K562 (cell line): ENCODE results near the gene IRAK3. TPM values are rescaled to one million over a fixed set of nuclear protein-coding genes. Genes with fewer than 3 reads are reported as not detected.

ENCODE experiments used
- ATAC-seq: fragments of 200-7000 bp; cut with Tn5 transposase; 3 replicates; pipeline ENCODE4 v1.9.1; 2020; ENCODE audit warnings: moderate library complexity
- BruUV-seq: library from RNA; stranded (reverse); fragments of 400-500 nt; replicated peaks from 2 replicates; lab custom pipeline; 2021; lab: Mats Ljungman, UMichigan
- CTCF ChIA-PET: fragments of 300-600 bp; formaldehyde crosslinking; extraction: SDS; loops from one replicate; lab custom pipeline; 2021; ENCODE audit warnings: low intra/inter-chr PET ratio; lab: Yijun Ruan, JAX
- POLR2A ChIA-PET: fragments of 300-600, 350-650 bp; sonication (Branson Sonifier 250); formaldehyde crosslinking; extraction: SDS; loops from one replicate; lab custom pipeline; 2021; ENCODE audit warnings: antibody characterized with exemption, inconsistent platforms; lab: Yijun Ruan, JAX
- DNase-seq, 4 experiments: peaks; one replicate each; pipeline versions ENCODE4 v3.0.0 to v3.0.0-alpha.2; 2011 to 2018; ENCODE audit warnings: low spot score in 3 of 4, mixed read lengths in 3 of 4; ENCODE audit errors: extremely low read depth in 1 of 4
- FAIRE-seq: peaks from 2 replicates; lab custom pipeline; 2011; peaks lifted over from hg19 to GRCh38; lab: Jason Lieb, UNC
- H2AFZ ChIP-seq: 2 replicates; pipeline ENCODE4 v1.6.0; 2011; ENCODE audit warnings: low read depth, low read length, control low read depth, inconsistent platforms
- H3K27ac ChIP-seq: fragments of 200-600 bp; 3 replicates; pipeline ENCODE4 v1.8.0; 2011; ENCODE audit warnings: low read depth, mild to moderate bottlenecking, control low read depth, inconsistent platforms, low read length, moderate library complexity, mixed read lengths; ENCODE audit errors: extremely low read depth
- H3K27me3 ChIP-seq, 2 experiments: fragments of 300-600 bp in 1 of 2; 2 replicates in 1 of 2; 3 replicates in 1 of 2; pipeline versions ENCODE4 v1.6.0 to v1.8.0; 2011; ENCODE audit warnings: inconsistent platforms in 2 of 2, low read length in 2 of 2, mild to moderate bottlenecking in 1 of 2, mixed read lengths in 1 of 2, moderate library complexity in 1 of 2; ENCODE audit not compliant: control insufficient read depth in 2 of 2, insufficient read depth in 2 of 2
- H3K36me3 ChIP-seq: fragments of 300-600 bp; 3 replicates; pipeline ENCODE4 v1.8.0; 2011; ENCODE audit warnings: mild to moderate bottlenecking, low read length, inconsistent platforms; ENCODE audit not compliant: control insufficient read depth, insufficient read depth
- H3K4me1 ChIP-seq, 2 experiments: fragments of 200-600 bp in 1 of 2; replicated peaks in 1 of 2; 2 replicates in 1 of 2; 3 replicates in 1 of 2; pipeline versions ENCODE4 v1.5.1 to v1.8.0; 2011; ENCODE audit warnings: inconsistent platforms in 2 of 2, low read length in 2 of 2, mild to moderate bottlenecking in 1 of 2, mixed read lengths in 1 of 2, moderate library complexity in 1 of 2; ENCODE audit not compliant: control insufficient read depth in 2 of 2, insufficient read depth in 2 of 2
- H3K4me2 ChIP-seq: 2 replicates; pipeline ENCODE4 v1.6.1; 2011; ENCODE audit warnings: low read length, control low read depth, inconsistent platforms, mixed read lengths; ENCODE audit not compliant: insufficient read depth
- H3K4me3 ChIP-seq: fragments of 200-600 bp; sonication (generic), shearing (Covaris generic); 2 replicates; pipeline ENCODE4 v1.5.1; 2016; ENCODE audit warnings: control low read depth, inconsistent platforms
- H3K79me2 ChIP-seq: fragments of 200-600 bp; 3 replicates; pipeline ENCODE4 v1.8.0; 2011; ENCODE audit warnings: low read length, inconsistent platforms; ENCODE audit not compliant: control insufficient read depth, insufficient read depth
- H3K9ac ChIP-seq, 2 experiments: 2 replicates each; pipeline versions ENCODE4 v1.6.0 to v1.6.1; 2011; ENCODE audit warnings: low read depth in 2 of 2, low read length in 2 of 2, control low read depth in 1 of 2, inconsistent platforms in 1 of 2, mild to moderate bottlenecking in 1 of 2, mixed read lengths in 1 of 2; ENCODE audit not compliant: insufficient read depth in 1 of 2
- H3K9me1 ChIP-seq: one replicate; pipeline ENCODE4 v1.6.0; 2011; ENCODE audit warnings: inconsistent platforms, mild to moderate bottlenecking, low read length, moderate library complexity; ENCODE audit not compliant: control insufficient read depth, insufficient read depth
- H3K9me3 ChIP-seq: replicated peaks from 2 replicates; pipeline ENCODE4 v1.5.1; 2011; ENCODE audit warnings: low read depth, low read length, inconsistent platforms; ENCODE audit not compliant: control insufficient read depth, insufficient read depth
- H4K20me1 ChIP-seq: replicated peaks from 2 replicates; pipeline ENCODE4 v1.6.1; 2011; ENCODE audit warnings: low read length, inconsistent platforms, mixed read lengths; ENCODE audit not compliant: control insufficient read depth, insufficient read depth
- ATF7 ChIP-seq: fragments of 450-650 bp; IDR thresholded peaks from 2 replicates; pipeline ENCODE4 v1.7.1; 2014; ENCODE audit warnings: mild to moderate bottlenecking, moderate library complexity
- CREB5 ChIP-seq: fragments of 250-450 bp; sonication (Bioruptor Pico); IDR thresholded peaks from 2 replicates; pipeline ENCODE4 v1.5.0; 2020; ENCODE audit warnings: mild to moderate bottlenecking
- CTBP1 ChIP-seq: fragments of 450-650 bp; IDR thresholded peaks from 2 replicates; pipeline ENCODE4 v1.6.1; 2016; ENCODE audit warnings: borderline replicate concordance
- NRF1 ChIP-seq, 2 experiments: fragments of 450-650 bp; IDR thresholded peaks in 1 of 2; conservative IDR thresholded peaks in 1 of 2; 2 replicates each; pipeline ENCODE4 v1.6.1; 2014; ENCODE audit warnings: mild to moderate bottlenecking in 2 of 2
- PHTF2 ChIP-seq: fragments of 250-450 bp; sonication (Bioruptor Pico); IDR thresholded peaks from 2 replicates; pipeline ENCODE4 v1.5.0; 2021; ENCODE audit warnings: mild to moderate bottlenecking
- SAFB2 ChIP-seq: fragments of 200-400 bp; formaldehyde crosslinking; IDR thresholded peaks from 2 replicates; pipeline ENCODE4 v1.6.1; 2018; ENCODE audit warnings: borderline replicate concordance, low read length, low read depth, moderate library complexity; ENCODE audit not compliant: severe bottlenecking
- WGBS: fragments of 100-300 bp; shearing (Covaris generic); methylation state at CpG from one replicate; pipeline ENCODE4 v1.1.6; 2016; ENCODE audit warnings: low coverage, mixed read lengths; ENCODE audit not compliant: insufficient coverage; ENCODE audit errors: missing lambda C conversion rate; 5-methylcytosine and 5-hydroxymethylcytosine counted together
- in situ Hi-C: fragments of 300-500 bp; cut with MboI; formaldehyde crosslinking; loops from 4 replicates; pipeline ENCODE4 v1.15.0; 2018; ENCODE audit warnings: inconsistent platforms, mixed read lengths
- intact Hi-C: fragments of 100-400 bp; cut with micrococcal nuclease; formaldehyde crosslinking; loops from 2 replicates; pipeline ENCODE4 v1.14.2; 2022
- polyA plus RNA-seq, 8 experiments: library from polyadenylated mRNA; depleted of rRNA in 4 of 8; stranded (reverse) in 5 of 8; unstranded in 3 of 8; fragments of >200 nt; fragmentation: Nextera tagmentation in 2 of 8; fragmentation: Illumina TruSeq in 1 of 8; extraction: Ambion mirVana in 2 of 8; extraction: Trizol in 1 of 8; gene quantifications; 2 replicates each; pipeline versions ENCODE4 v1.2.1 to v1.2.3, GENCODE V29; 2011 to 2014; ENCODE audit warnings: inconsistent platforms in 1 of 8, missing spikeins in 1 of 8
- total RNA-seq, 7 experiments: library from RNA; depleted of rRNA in 6 of 7; stranded (reverse); fragments of >200 nt in 6 of 7; fragmentation: Illumina TruSeq in 2 of 7; extraction: Trizol in 2 of 7; gene quantifications; 2 replicates each; pipeline versions ENCODE4 v1.2.1 to v1.2.3, GENCODE V29; 2011 to 2021; ENCODE audit warnings: low replicate concordance in 1 of 7

Gene IRAK3
- total and polyA plus RNA-seq, 9 of the 15 experiments (the other 6 are each of a cell fraction or from before 2014, with no cell fraction given): 0.06 to 0.09 (median 0.07) TPM; not detected in 6

GRCh38 chr12:66203820-66204219 lies 14.8 kb downstream of the IRAK3 start:
- Histone ChIP-seq H3K4me3 (no peak overlapping the region), H3K27ac (no peak overlapping the region), H3K4me1 (no peaks in the 10 kb centered on the region), H3K4me2 (no peak overlapping the region), H3K9me3 (no peaks in the 10 kb centered on the region), H3K36me3 (no peaks in the 10 kb centered on the region), H3K9me1 (no peaks in the 10 kb centered on the region), H3K27me3 (peaks cover 0 to 2% of the 10 kb centered on the region in 2 experiments; a peak in 1 of 5 replicates), H4K20me1 (no peaks in the 10 kb centered on the region), H2AFZ (no peak overlapping the region), H3K79me2 (no peaks in the 10 kb centered on the region), H3K9ac (no peak overlapping the region)
- intact Hi-C loops (no loop called here), in situ Hi-C loops (no loop called here)
- ChIA-PET POLR2A (no interaction called here), CTCF (no interaction called here)
- whole genome bisulfite sequencing: 0% methylated on average over 4 of the region's 4 CpGs
- BruUV-seq: no TSS peak
- DNase-seq (no peak), ATAC-seq (no peak), FAIRE-seq (no peak)
- no peak for TF ChIP-seq NRF1 (conservative IDR thresholded peaks at IDR 0.05 in 1 of 2, IDR thresholded peaks at IDR 0.05 in 1 of 2)
- no peak for TF ChIP-seq SAFB2
- no peak for TF ChIP-seq CREB5
- TF ChIP-seq PHTF2 (CRISPR knock-in tag): no peak
- no peak for TF ChIP-seq ATF7
- no peak for TF ChIP-seq CTBP1
